Measurements from ENCODE around the gene GIGYF1. TPM values are rescaled to one million over a fixed set of nuclear protein-coding genes. Genes with fewer than 3 reads are reported as not detected.
A peak's percentile ranks its signal among the peaks of the same experiment; 100 is the strongest.

Gene GIGYF1
- total and polyA plus RNA-seq, 2 of the 13 experiments (the other 11 are each of a cell fraction or from before 2014, with no cell fraction given): 7.6 to 16.1 TPM

GRCh38 chr7:100655908-100656674 lies 38.0 kb downstream of the GIGYF1 start, which contains the start of gene ACTL6B (continued):
- TF ChIP-seq WIZ (CRISPR knock-in tag; IDR thresholded peaks at IDR 0.05) (peak; percentile 95), TBX2 (CRISPR knock-in tag; IDR thresholded peaks at IDR 0.05; ENCODE audit: borderline replicate concordance) (peak; percentile 59; the same call in 1 of the 2 replicates), THAP7 (CRISPR knock-in tag; IDR thresholded peaks at IDR 0.05) (0 out of 2 replicates have a peak, but pooled peaks have one; percentile 33), TEAD2 (CRISPR knock-in tag; IDR thresholded peaks at IDR 0.05) (no peak), ZNF607 (CRISPR knock-in tag; IDR thresholded peaks at IDR 0.05; ENCODE audit: borderline replicate concordance) (peak; percentile 98), ZFP1 (CRISPR knock-in tag; IDR thresholded peaks at IDR 0.05) (no peak), HOXA5 (CRISPR knock-in tag; IDR thresholded peaks at IDR 0.05) (peak; percentile 90), HMGXB3 (CRISPR knock-in tag; IDR thresholded peaks at IDR 0.05; ENCODE audit: borderline replicate concordance) (peak; percentile 95), ARID2 (CRISPR knock-in tag; IDR thresholded peaks at IDR 0.05; ENCODE audit: borderline replicate concordance) (0 out of 2 replicates have a peak, but pooled peaks have one; percentile 28), GZF1 (CRISPR knock-in tag; IDR thresholded peaks at IDR 0.05) (peak; percentile 81; the same call in 1 of the 2 replicates)

Data from HepG2 (cell line).